ENCODE measurements around the gene CHRNA5.
"Not testable (repeated sequence)": the region's sequence is repeated elsewhere in the genome, so short reads cannot be mapped to it uniquely, and the experiment has no call there.

The CHRNA5 gene

GRCh38 chr15:78550815-78551214 is 14.5 kb upstream of the CHRNA5 start:
- Mint-ChIP-seq H3K36me3 (peaks cover 58% of the 10 kb centered on the region), H3K4me1 (no peaks in the 10 kb centered on the region), H3K27ac (no peak overlapping the region), H3K4me3 (no peak overlapping the region), H3K9me3 (no peaks in the 10 kb centered on the region)
- DNase-seq (ENCODE audit: low spot score in 2 of 2) (no peak), ATAC-seq (no peak)

GRCh38 chr15:78551902-78552301 is 13.4 kb upstream of the CHRNA5 start:
- Mint-ChIP-seq H3K4me3 (no peak overlapping the region), H3K9me3 (no peaks in the 10 kb centered on the region), H3K27ac (no peak overlapping the region), H3K4me1 (no peaks in the 10 kb centered on the region), H3K36me3 (peaks cover 47% of the 10 kb centered on the region)
- no peak for DNase-seq (ENCODE audit: low spot score in 2 of 2)
- ATAC-seq: no peak

- Mint-ChIP-seq H3K36me3 (peaks cover 40% of the 10 kb centered on the region), H3K9me3 (no peaks in the 10 kb centered on the region), H3K27ac (no peak overlapping the region), H3K4me1 (no peaks in the 10 kb centered on the region), H3K4me3 (no peak overlapping the region)
- DNase-seq (ENCODE audit: low spot score in 2 of 2): no peak
- ATAC-seq: no peak
Measured at GRCh38 chr15:78552597-78552996, 12.7 kb upstream of the CHRNA5 start.

- not testable (repeated sequence) for H3K9me3 Mint-ChIP-seq; H3K36me3 Mint-ChIP-seq; H3K27ac Mint-ChIP-seq; DNase-seq (ENCODE audit: low spot score in 2 of 2); ATAC-seq; H3K4me1 Mint-ChIP-seq; H3K4me3 Mint-ChIP-seq
Measured at GRCh38 chr15:78560201-78560600, 5.1 kb upstream of the CHRNA5 start.

GRCh38 chr15:78561490-78561889 is 3.8 kb upstream of the CHRNA5 start:
- ATAC-seq: no peak
- no peaks in the 10 kb centered on the region for H3K9me3 Mint-ChIP-seq
- H3K4me1 Mint-ChIP-seq: peaks cover 14% of the 10 kb centered on the region
- H3K27ac Mint-ChIP-seq: peak overlapping the region; percentile 70
- no peak for DNase-seq (ENCODE audit: low spot score in 2 of 2)
- no peak overlapping the region for H3K4me3 Mint-ChIP-seq
- no peaks in the 10 kb centered on the region for H3K36me3 Mint-ChIP-seq

- DNase-seq (ENCODE audit: low spot score in 2 of 2) (no peak), ATAC-seq (no peak)
- H3K4me3 Mint-ChIP-seq: no peak overlapping the region
- H3K9me3 Mint-ChIP-seq: no peaks in the 10 kb centered on the region
- H3K27ac Mint-ChIP-seq: no peak overlapping the region
- H3K36me3 Mint-ChIP-seq: no peaks in the 10 kb centered on the region
- H3K4me1 Mint-ChIP-seq: peaks cover 23% of the 10 kb centered on the region
Measured at GRCh38 chr15:78563092-78563491, 2.2 kb upstream of the CHRNA5 start.

GRCh38 chr15:78564743-78565096 is 600 bp upstream of the CHRNA5 start:
- H3K27ac Mint-ChIP-seq: peak overlapping the region; percentile 83
- H3K9me3 Mint-ChIP-seq: no peaks in the 10 kb centered on the region
- peak overlapping the region; percentile 77 for H3K4me3 Mint-ChIP-seq
- H3K4me1 Mint-ChIP-seq: peaks cover 23% of the 10 kb centered on the region
- DNase-seq (ENCODE audit: low spot score in 2 of 2) (no peak), ATAC-seq (peak; percentile 14)
- no peaks in the 10 kb centered on the region for H3K36me3 Mint-ChIP-seq

- Mint-ChIP-seq H3K4me3 (peak overlapping the region; percentile 77), H3K4me1 (peaks cover 23% of the 10 kb centered on the region), H3K36me3 (no peaks in the 10 kb centered on the region), H3K9me3 (no peaks in the 10 kb centered on the region), H3K27ac (no peak overlapping the region)
- DNase-seq (ENCODE audit: low spot score in 2 of 2) (no peak), ATAC-seq (peak; percentile 27)
Measured at GRCh38 chr15:78565951-78566774, 843 bp downstream of the CHRNA5 start.

GRCh38 chr15:78567531-78567930 is 2.2 kb downstream of the CHRNA5 start:
- ATAC-seq: no peak
- H3K36me3 Mint-ChIP-seq: no peaks in the 10 kb centered on the region
- H3K4me1 Mint-ChIP-seq: peaks cover 23% of the 10 kb centered on the region
- H3K4me3 Mint-ChIP-seq: no peak overlapping the region
- H3K27ac Mint-ChIP-seq: no peak overlapping the region
- DNase-seq (ENCODE audit: low spot score in 2 of 2): no peak
- no peaks in the 10 kb centered on the region for H3K9me3 Mint-ChIP-seq

- ATAC-seq: no peak
- no peak overlapping the region for H3K4me3 Mint-ChIP-seq
- H3K27ac Mint-ChIP-seq: no peak overlapping the region
- H3K36me3 Mint-ChIP-seq: no peaks in the 10 kb centered on the region
- H3K4me1 Mint-ChIP-seq: peaks cover 15% of the 10 kb centered on the region
- DNase-seq (ENCODE audit: low spot score in 2 of 2): no peak
- H3K9me3 Mint-ChIP-seq: no peaks in the 10 kb centered on the region
Measured at GRCh38 chr15:78570710-78571109, 5.4 kb downstream of the CHRNA5 start.

GRCh38 chr15:78571382-78571781 is 6.1 kb downstream of the CHRNA5 start:
- Mint-ChIP-seq H3K4me1 (peaks cover 11% of the 10 kb centered on the region), H3K27ac (no peak overlapping the region), H3K9me3 (no peaks in the 10 kb centered on the region), H3K36me3 (no peaks in the 10 kb centered on the region), H3K4me3 (no peak overlapping the region)
- no peak for ATAC-seq
- no peak for DNase-seq (ENCODE audit: low spot score in 2 of 2)

- Mint-ChIP-seq H3K9me3 (no peaks in the 10 kb centered on the region), H3K36me3 (no peaks in the 10 kb centered on the region), H3K27ac (no peak overlapping the region), H3K4me3 (no peak overlapping the region), H3K4me1 (no peaks in the 10 kb centered on the region)
- ATAC-seq (no peak), DNase-seq (ENCODE audit: low spot score in 2 of 2) (no peak)
Measured at GRCh38 chr15:78573416-78573815, 8.1 kb downstream of the CHRNA5 start.

- H3K36me3 Mint-ChIP-seq: no peaks in the 10 kb centered on the region
- H3K4me1 Mint-ChIP-seq: no peaks in the 10 kb centered on the region
- DNase-seq (ENCODE audit: low spot score in 2 of 2) (no peak), ATAC-seq (no peak)
- no peak overlapping the region for H3K4me3 Mint-ChIP-seq
- H3K27ac Mint-ChIP-seq: no peak overlapping the region
- no peaks in the 10 kb centered on the region for H3K9me3 Mint-ChIP-seq
Measured at GRCh38 chr15:78574944-78575343, 9.6 kb downstream of the CHRNA5 start.

- no peak for ATAC-seq
- Mint-ChIP-seq H3K4me1 (no peaks in the 10 kb centered on the region), H3K27ac (no peak overlapping the region), H3K36me3 (no peaks in the 10 kb centered on the region), H3K9me3 (no peaks in the 10 kb centered on the region), H3K4me3 (no peak overlapping the region)
- no peak for DNase-seq (ENCODE audit: low spot score in 2 of 2)
Measured at GRCh38 chr15:78597583-78597982, 32.3 kb downstream of the CHRNA5 start.

- Mint-ChIP-seq H3K4me3 (no peak overlapping the region), H3K4me1 (no peaks in the 10 kb centered on the region), H3K27ac (no peak overlapping the region), H3K9me3 (no peaks in the 10 kb centered on the region), H3K36me3 (no peaks in the 10 kb centered on the region)
- ATAC-seq (no peak), DNase-seq (ENCODE audit: low spot score in 2 of 2) (no peak)
Measured at GRCh38 chr15:78598348-78598747, 33.0 kb downstream of the CHRNA5 start.

- Mint-ChIP-seq H3K9me3 (no peaks in the 10 kb centered on the region), H3K27ac (no peak overlapping the region), H3K36me3 (no peaks in the 10 kb centered on the region), H3K4me3 (no peak overlapping the region), H3K4me1 (no peaks in the 10 kb centered on the region)
- ATAC-seq: no peak
- no peak for DNase-seq (ENCODE audit: low spot score in 2 of 2)
Measured at GRCh38 chr15:78599189-78599588, 33.9 kb downstream of the CHRNA5 start.
